Adrenal gland (tissue), 5 donors: ENCODE data around the gene LRRC75A.

Experiments
- POLR2A ChIP-seq, 2 donors: fragments of 450-650 bp; IDR thresholded peaks; one replicate each; pipeline ENCODE4 v1.6.1; 2017; ENCODE audit warnings: antibody characterized with exemption in 2 of 2, mild to moderate bottlenecking in 2 of 2, moderate library complexity in 1 of 2
- TF ChIP-seq, protein P1 (sequence below), 6 experiments: fragments of 450-650 bp in 4 of 6; fragments of 200-600 bp in 2 of 6; sonication (generic) in 1 of 6; IDR thresholded peaks; 1 replicate in 5 of 6; 2 replicates in 1 of 6; pipeline versions ENCODE4 v1.5.1 to v1.8.0; 2016 to 2021; ENCODE audit warnings: antibody characterized with exemption in 6 of 6, mild to moderate bottlenecking in 2 of 6, moderate library complexity in 1 of 6
- donor health status: DM: no; HTN: no; CAD: no.

- TF ChIP-seq, protein P1, sequence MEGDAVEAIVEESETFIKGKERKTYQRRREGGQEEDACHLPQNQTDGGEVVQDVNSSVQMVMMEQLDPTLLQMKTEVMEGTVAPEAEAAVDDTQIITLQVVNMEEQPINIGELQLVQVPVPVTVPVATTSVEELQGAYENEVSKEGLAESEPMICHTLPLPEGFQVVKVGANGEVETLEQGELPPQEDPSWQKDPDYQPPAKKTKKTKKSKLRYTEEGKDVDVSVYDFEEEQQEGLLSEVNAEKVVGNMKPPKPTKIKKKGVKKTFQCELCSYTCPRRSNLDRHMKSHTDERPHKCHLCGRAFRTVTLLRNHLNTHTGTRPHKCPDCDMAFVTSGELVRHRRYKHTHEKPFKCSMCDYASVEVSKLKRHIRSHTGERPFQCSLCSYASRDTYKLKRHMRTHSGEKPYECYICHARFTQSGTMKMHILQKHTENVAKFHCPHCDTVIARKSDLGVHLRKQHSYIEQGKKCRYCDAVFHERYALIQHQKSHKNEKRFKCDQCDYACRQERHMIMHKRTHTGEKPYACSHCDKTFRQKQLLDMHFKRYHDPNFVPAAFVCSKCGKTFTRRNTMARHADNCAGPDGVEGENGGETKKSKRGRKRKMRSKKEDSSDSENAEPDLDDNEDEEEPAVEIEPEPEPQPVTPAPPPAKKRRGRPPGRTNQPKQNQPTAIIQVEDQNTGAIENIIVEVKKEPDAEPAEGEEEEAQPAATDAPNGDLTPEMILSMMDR (IDR thresholded peaks at IDR 0.05): no peak
- TF ChIP-seq POLR2A (IDR thresholded peaks at IDR 0.05): no peak
Measured at GRCh38 chr17:16462070-16462864, 29.7 kb downstream of the LRRC75A start.
